Gastroesophageal sphincter (tissue), 4 donors: Measurements from ENCODE around the gene GCC2. TPM values are rescaled to one million over a fixed set of nuclear protein-coding genes. Genes with fewer than 3 reads are reported as not detected.
"Not testable (repeated sequence)": the region's sequence is repeated elsewhere in the genome, so short reads cannot be mapped to it uniquely, and the experiment has no call there.

ENCODE experiments used
- ATAC-seq: fragments of 150-250 bp; one replicate; pipeline ENCODE4 v1.9.1; 2016; ENCODE audit warnings: mild to moderate bottlenecking, moderate library complexity
- H3K27ac ChIP-seq, 4 donors: fragments of 200-600 bp; sonication (generic) in 3 of 4; 1 replicate in 3 of 4; 2 replicates in 1 of 4; pipeline ENCODE4 v1.5.1; 2016 to 2019
- H3K27me3 ChIP-seq: fragments of 200-600 bp; sonication (generic); one replicate; pipeline ENCODE4 v1.5.1; 2019
- H3K36me3 ChIP-seq, 2 donors: fragments of 200-600 bp; sonication (generic); one replicate each; pipeline ENCODE4 v1.5.1; 2019; ENCODE audit warnings: control low read depth in 1 of 2
- H3K4me1 ChIP-seq, 3 donors: fragments of 200-600 bp; sonication (generic); 1 replicate in 2 of 3; 2 replicates in 1 of 3; pipeline ENCODE4 v1.5.1; 2016 to 2019; ENCODE audit warnings: control low read depth in 2 of 3
- H3K4me3 ChIP-seq, 2 donors: fragments of 200-600 bp; sonication (generic); one replicate each; pipeline ENCODE4 v1.5.1; 2019; ENCODE audit warnings: mild to moderate bottlenecking in 1 of 2, moderate library complexity in 1 of 2
- H3K9me3 ChIP-seq, 3 donors: fragments of 200-600 bp; sonication (generic); one replicate each; pipeline ENCODE4 v1.5.1; 2017 to 2019; ENCODE audit warnings: control low read depth in 2 of 3
- EP300 ChIP-seq: sonication (generic); formaldehyde crosslinking; IDR thresholded peaks from one replicate; pipeline ENCODE4 v1.6.1; 2017; ENCODE audit warnings: antibody characterized with exemption, mild to moderate bottlenecking
- POLR2A ChIP-seq, 2 donors: fragments of 450-650 bp; IDR thresholded peaks; one replicate each; pipeline ENCODE4 v1.6.1; 2017; ENCODE audit warnings: antibody characterized with exemption in 2 of 2, mild to moderate bottlenecking in 2 of 2, moderate library complexity in 1 of 2
- POLR2AphosphoS5 ChIP-seq: sonication (generic); formaldehyde crosslinking; IDR thresholded peaks from one replicate; pipeline ENCODE4 v1.6.1; 2017; ENCODE audit warnings: antibody characterized with exemption
- WGBS, 2 donors: methylation state at CpG; one replicate each; pipeline ENCODE4 v1.1.5; 2018; ENCODE audit warnings: low coverage in 1 of 2; 5-methylcytosine and 5-hydroxymethylcytosine counted together
- total RNA-seq, 4 donors: library from RNA; depleted of rRNA; stranded (reverse); fragments of >200 nt; gene quantifications; one replicate each; pipeline ENCODE4 v1.1.0, GENCODE V29; 2016
- TF ChIP-seq, protein P1 (sequence below), 4 experiments: fragments of 200-600 bp in 2 of 4; fragments of 450-650 bp in 2 of 4; sonication (generic) in 1 of 4; IDR thresholded peaks; one replicate each; pipeline ENCODE4 v1.5.1; 2017 to 2019; ENCODE audit warnings: antibody characterized with exemption in 4 of 4, mild to moderate bottlenecking in 2 of 4, moderate library complexity in 2 of 4

The GCC2 gene
- total RNA-seq, 4 donors from 2014 or later: 24.0 to 41.6 (median 33.4) TPM

DNA sequence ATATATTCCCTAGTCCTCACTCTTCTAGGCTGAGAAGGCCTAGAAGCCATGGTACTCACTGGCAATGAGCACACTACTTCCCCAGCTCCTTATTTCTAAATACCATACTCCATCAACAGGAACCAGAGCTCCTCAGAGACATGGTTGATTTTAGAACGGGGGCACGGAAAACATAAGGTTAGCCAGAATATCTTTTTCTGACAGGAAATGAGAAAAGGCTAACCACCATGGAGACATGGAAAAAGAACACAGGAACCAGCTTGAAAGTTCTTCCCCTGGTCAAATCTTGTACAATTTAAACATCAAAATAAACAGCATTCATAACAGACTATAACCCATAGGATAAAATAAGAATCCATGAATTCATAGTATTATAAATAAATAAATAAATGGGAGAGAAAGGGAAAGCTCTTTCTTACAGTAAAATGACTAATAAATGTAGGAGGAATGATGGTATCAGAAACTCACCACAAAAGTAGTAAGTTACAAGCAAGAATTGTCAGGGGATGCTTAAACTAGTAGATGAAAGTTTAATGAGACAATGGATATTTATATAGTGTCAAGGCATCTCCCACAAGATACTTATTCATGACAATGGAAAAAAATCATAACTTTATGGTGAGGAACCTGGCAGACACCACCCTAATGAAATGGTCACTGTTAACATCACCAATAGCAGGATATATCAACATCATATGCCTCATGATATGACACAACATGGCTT is 20.6 kb upstream of the GCC2 start:
- Histone ChIP-seq H3K27me3 (no peaks in the 10 kb centered on the region), H3K36me3 (no peaks in the 10 kb centered on the region), H3K9me3 (no peaks in the 10 kb centered on the region), H3K27ac (no peak overlapping the region), H3K4me1 (no peaks in the 10 kb centered on the region), H3K4me3 (no peak overlapping the region)
- TF ChIP-seq POLR2A (IDR thresholded peaks at IDR 0.05) (no peak), POLR2AphosphoS5 (no peak), EP300 (no peak)
- TF ChIP-seq, protein P1, sequence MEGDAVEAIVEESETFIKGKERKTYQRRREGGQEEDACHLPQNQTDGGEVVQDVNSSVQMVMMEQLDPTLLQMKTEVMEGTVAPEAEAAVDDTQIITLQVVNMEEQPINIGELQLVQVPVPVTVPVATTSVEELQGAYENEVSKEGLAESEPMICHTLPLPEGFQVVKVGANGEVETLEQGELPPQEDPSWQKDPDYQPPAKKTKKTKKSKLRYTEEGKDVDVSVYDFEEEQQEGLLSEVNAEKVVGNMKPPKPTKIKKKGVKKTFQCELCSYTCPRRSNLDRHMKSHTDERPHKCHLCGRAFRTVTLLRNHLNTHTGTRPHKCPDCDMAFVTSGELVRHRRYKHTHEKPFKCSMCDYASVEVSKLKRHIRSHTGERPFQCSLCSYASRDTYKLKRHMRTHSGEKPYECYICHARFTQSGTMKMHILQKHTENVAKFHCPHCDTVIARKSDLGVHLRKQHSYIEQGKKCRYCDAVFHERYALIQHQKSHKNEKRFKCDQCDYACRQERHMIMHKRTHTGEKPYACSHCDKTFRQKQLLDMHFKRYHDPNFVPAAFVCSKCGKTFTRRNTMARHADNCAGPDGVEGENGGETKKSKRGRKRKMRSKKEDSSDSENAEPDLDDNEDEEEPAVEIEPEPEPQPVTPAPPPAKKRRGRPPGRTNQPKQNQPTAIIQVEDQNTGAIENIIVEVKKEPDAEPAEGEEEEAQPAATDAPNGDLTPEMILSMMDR (IDR thresholded peaks at IDR 0.05): no peak
- 35 to 74% methylated on average over 2 of the region's 2 CpGs for WGBS, 2 donors
- no peak for ATAC-seq

DNA sequence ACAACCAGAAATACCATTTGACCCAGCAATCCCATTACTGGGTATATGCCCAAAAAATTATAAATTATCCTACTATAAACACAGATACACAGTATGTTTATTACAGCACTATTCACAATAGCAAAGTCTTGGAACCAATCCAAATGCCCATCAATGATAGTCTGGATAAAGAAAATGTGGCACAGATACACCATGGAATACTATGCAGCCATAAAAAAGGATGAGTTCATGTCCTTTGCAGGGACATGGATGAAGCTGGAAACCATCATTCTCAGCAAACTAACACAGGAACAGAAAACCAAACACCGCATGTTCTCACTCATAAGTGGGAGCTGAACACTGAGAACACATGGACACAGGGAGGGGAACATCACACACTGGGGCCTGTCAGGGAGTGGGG is 13.4 kb upstream of the GCC2 start:
- not testable (repeated sequence) for H3K9me3 ChIP-seq, H3K27ac ChIP-seq, ATAC-seq, H3K36me3 ChIP-seq, H3K27me3 ChIP-seq, H3K4me3 ChIP-seq, H3K4me1 ChIP-seq
- 90 to 95% methylated on average over 1 of the region's 1 CpG for WGBS, 2 donors

DNA sequence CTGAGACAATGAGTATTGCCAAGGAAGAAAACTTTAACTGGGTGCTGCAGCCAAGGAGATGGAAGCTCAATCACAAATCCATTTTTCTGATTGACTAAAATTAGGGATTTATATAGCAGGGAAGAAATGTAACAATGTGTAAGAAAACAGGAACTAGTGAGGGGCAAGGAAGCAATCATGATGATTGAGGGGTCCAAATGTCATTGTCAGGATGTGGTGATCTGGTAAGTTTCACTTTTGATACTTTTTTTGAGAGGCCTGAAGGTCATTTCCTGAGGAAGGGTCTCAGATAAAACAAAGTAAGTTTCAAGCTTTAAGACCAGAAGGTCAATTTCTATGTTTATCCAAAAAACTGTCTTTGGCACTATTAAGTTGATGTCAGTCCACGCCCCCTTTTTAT is 12.0 kb upstream of the GCC2 start:
- 40 to 47% methylated on average over 1 of the region's 1 CpG for WGBS, 2 donors
- Histone ChIP-seq H3K4me1 (no peaks in the 10 kb centered on the region), H3K27ac (no peak overlapping the region), H3K36me3 (no peaks in the 10 kb centered on the region), H3K4me3 (no peak overlapping the region), H3K9me3 (no peaks in the 10 kb centered on the region), H3K27me3 (no peaks in the 10 kb centered on the region)
- no peak for ATAC-seq
- TF ChIP-seq POLR2AphosphoS5: no peak
- no peak for TF ChIP-seq POLR2A (IDR thresholded peaks at IDR 0.05)
- TF ChIP-seq EP300: no peak
- TF ChIP-seq, protein P1 (IDR thresholded peaks at IDR 0.05): no peak

DNA sequence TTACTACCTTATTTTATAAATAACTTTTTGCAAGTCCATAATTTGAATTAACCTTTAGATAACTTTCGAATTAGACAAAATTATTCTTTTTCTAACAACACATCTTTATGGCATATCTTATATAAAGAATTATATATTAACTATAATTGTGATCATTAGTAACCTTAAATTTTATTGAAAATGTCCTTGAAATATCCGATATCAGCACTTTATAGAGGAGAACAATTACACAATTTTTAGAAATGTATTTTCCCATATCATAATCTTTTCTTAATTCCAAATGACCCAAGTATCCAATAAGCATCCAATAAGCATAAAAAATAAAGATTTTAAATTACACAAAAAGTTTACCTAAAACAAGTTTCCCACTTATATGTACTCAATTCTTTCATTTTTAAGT is 7.3 kb upstream of the GCC2 start:
- H3K4me3 ChIP-seq: no peak overlapping the region
- no peaks in the 10 kb centered on the region for H3K36me3 ChIP-seq
- no peak for TF ChIP-seq POLR2A (IDR thresholded peaks at IDR 0.05)
- TF ChIP-seq, protein P1 (IDR thresholded peaks at IDR 0.05): no peak
- no peak for TF ChIP-seq POLR2AphosphoS5
- no peak for TF ChIP-seq EP300
- 93 to 100% methylated on average over 2 of the region's 2 CpGs for WGBS, 2 donors
- H3K27me3 ChIP-seq: no peaks in the 10 kb centered on the region
- no peaks in the 10 kb centered on the region for H3K9me3 ChIP-seq
- H3K27ac ChIP-seq: no peak overlapping the region
- no peaks in the 10 kb centered on the region for H3K4me1 ChIP-seq
- ATAC-seq: no peak

DNA sequence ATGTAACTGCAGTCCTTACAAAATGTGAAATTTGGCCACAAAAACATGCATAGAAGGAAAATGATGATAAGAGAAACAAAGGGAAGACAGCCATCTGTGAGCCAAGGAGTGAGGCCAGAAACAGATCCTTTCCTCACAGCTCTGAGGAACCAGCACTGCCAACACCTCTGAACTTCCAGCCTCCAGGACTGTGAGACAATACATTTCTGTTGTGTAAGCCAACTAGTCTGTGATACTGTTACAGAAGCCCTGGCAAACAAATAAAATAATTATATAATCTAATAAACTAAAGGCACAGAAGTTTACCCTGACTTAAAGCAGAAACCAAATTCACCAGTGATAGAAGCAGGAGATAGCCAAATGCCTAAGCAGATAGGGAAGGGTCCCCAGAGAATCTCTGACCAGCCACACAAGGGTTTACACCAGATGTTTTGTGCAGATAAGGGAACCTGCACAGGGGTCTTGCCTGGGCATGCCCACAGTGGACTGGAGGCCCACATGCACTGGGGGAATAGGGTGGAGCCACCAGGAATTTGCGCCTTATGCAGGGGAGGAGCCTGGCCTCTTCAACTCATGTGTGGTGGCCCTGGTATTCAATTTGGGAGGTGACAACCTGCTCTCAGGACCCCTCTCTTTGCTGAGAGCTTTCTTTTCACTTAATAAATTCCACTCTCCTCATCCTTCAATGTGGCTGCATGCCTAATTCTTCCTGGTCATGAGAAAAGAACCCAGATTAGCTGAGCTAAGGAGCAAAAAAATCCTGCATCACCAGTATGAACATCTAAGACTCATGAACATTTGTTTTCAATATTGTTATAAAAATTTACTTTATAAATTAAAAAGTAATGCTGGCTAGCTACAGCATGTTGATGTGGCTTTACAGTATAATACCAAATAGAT is 3.8 kb upstream of the GCC2 start:
- no peak for ATAC-seq
- no peak overlapping the region for H3K4me3 ChIP-seq
- H3K4me1 ChIP-seq: peaks cover 0 to 15% (median 4%) of the 10 kb centered on the region in 3 donors
- WGBS, 2 donors: 100% methylated on average over 1 of the region's 1 CpG; no CpG with 5 or more reads in 1 of the 2 donors
- H3K27me3 ChIP-seq: no peaks in the 10 kb centered on the region
- no peak for TF ChIP-seq POLR2AphosphoS5
- TF ChIP-seq, protein P1 (IDR thresholded peaks at IDR 0.05): no peak
- TF ChIP-seq EP300: no peak
- TF ChIP-seq POLR2A (IDR thresholded peaks at IDR 0.05): no peak
- H3K27ac ChIP-seq: no peak overlapping the region
- no peaks in the 10 kb centered on the region for H3K36me3 ChIP-seq
- H3K9me3 ChIP-seq: no peaks in the 10 kb centered on the region
